ENCODE data around the gene ATP10A. TPM values are rescaled to one million over a fixed set of nuclear protein-coding genes. Genes with fewer than 3 reads are reported as not detected.
A peak's percentile ranks its signal among the peaks of the same experiment; 100 is the strongest.

ATP10A gene
- polyA plus RNA-seq, 3 donors, result 0.71 to 3.9 (median 0.92) TPM

- Histone ChIP-seq H2AFZ (ENCODE audit: insufficient read depth, low read depth, low read length, poor library complexity, severe bottlenecking) (no peak overlapping the region), H3K79me2 (ENCODE audit: insufficient read depth, low read length) (peaks cover 2% of the 10 kb centered on the region), H3K9me3 (replicated peaks in 1 of 2; ENCODE audit: control insufficient read depth in 1 of 2, insufficient read depth in 1 of 2, low read length in 2 of 2) (no peaks in the 10 kb centered on the region), H3K4me3 (replicated peaks in 1 of 3; ENCODE audit: low read depth in 2 of 3, low read length in 3 of 3) (no peak overlapping the region), H3K27ac (ENCODE audit: low read depth in 1 of 2, low read length in 2 of 2) (no peak overlapping the region), H3K36me3 (replicated peaks in 1 of 2; ENCODE audit: control insufficient read depth in 1 of 2, insufficient read depth in 2 of 2, low read length in 2 of 2) (no peaks in the 10 kb centered on the region), H3K27me3 (ENCODE audit: control insufficient read depth in 2 of 2, insufficient read depth in 2 of 2, low read length in 2 of 2) (no peaks in the 10 kb centered on the region), H3K4me2 (replicated peaks; ENCODE audit: extremely low read depth, low read length, poor library complexity, severe bottlenecking) (no peak overlapping the region), H3K9ac (ENCODE audit: insufficient read depth, low read length, poor library complexity, severe bottlenecking) (no peak overlapping the region), H3K4me1 (ENCODE audit: control insufficient read depth in 1 of 2, insufficient read depth in 2 of 2, low read length in 2 of 2) (peaks cover 55 to 80% of the 10 kb centered on the region in 2 donors), H4K20me1 (ENCODE audit: insufficient read depth, low read length) (no peaks in the 10 kb centered on the region)
- no peak for DNase-seq
- no peak overlapping the region for H3K4me3 Mint-ChIP-seq
- no peak for TF ChIP-seq CTCF (IDR thresholded peaks at IDR 0.05)
- peaks cover 3 to 6% of the 10 kb centered on the region in 2 donors for H3K36me3 Mint-ChIP-seq
- intact Hi-C loops (cut with micrococcal nuclease), result loop anchor here in 1 of 2 donors (10.0 kb wide), 1 partner anchor 60 kb away; no protein-coding TSS in a partner anchor
- peak overlapping the region in 1 of 7 donors; percentile 61 for H3K27ac Mint-ChIP-seq
- peaks cover 5 to 10% (median 9%) of the 10 kb centered on the region in 3 donors for H3K27me3 Mint-ChIP-seq (ENCODE audit: low read depth in 3 of 3)
- no peaks in the 10 kb centered on the region for H3K9me3 Mint-ChIP-seq
- 93% methylated on average over 3 of the region's 9 CpGs for WGBS (ENCODE audit: insufficient coverage)
- peaks cover 79% of the 10 kb centered on the region for H3K4me1 Mint-ChIP-seq
These were observed 68.1 kb downstream of the ATP10A start for GRCh38 chr15:25795061-25795460.

GRCh38 chr15:25793354-25794050, 69.6 kb downstream of the ATP10A start:
- no peaks in the 10 kb centered on the region for H3K27me3 ChIP-seq (ENCODE audit: control insufficient read depth in 2 of 2, insufficient read depth in 2 of 2, low read length in 2 of 2)
- no peak for TF ChIP-seq CTCF (IDR thresholded peaks at IDR 0.05)
- no peaks in the 10 kb centered on the region for H3K9me3 ChIP-seq (replicated peaks in 1 of 2; ENCODE audit: control insufficient read depth in 1 of 2, insufficient read depth in 1 of 2, low read length in 2 of 2)
- Mint-ChIP-seq H3K27ac (peak overlapping the region; percentile 61 to 86 (median 76)), H3K4me3 (peak overlapping the region; percentile 43 to 60), H3K27me3 (ENCODE audit: low read depth in 3 of 3) (peaks cover 3 to 4% (median 3%) of the 10 kb centered on the region in 3 donors), H3K9me3 (no peaks in the 10 kb centered on the region), H3K4me1 (peaks cover 79% of the 10 kb centered on the region), H3K36me3 (peaks cover 3 to 6% of the 10 kb centered on the region in 2 donors)
- H3K79me2 ChIP-seq (ENCODE audit: insufficient read depth, low read length), result peaks cover 2% of the 10 kb centered on the region
- H3K27ac ChIP-seq (ENCODE audit: low read depth in 1 of 2, low read length in 2 of 2), result peak overlapping the region; percentile 45 to 70
- intact Hi-C loops (cut with micrococcal nuclease), result loop anchor here (5.0 to 10.0 kb wide), 2 partner anchors 59 to 61 kb away; no protein-coding TSS in a partner anchor
- peak overlapping the region; percentile 2 for H2AFZ ChIP-seq (ENCODE audit: insufficient read depth, low read depth, low read length, poor library complexity, severe bottlenecking)
- H3K9ac ChIP-seq (ENCODE audit: insufficient read depth, low read length, poor library complexity, severe bottlenecking), result no peak overlapping the region
- peak overlapping the region; percentile 61 for H3K4me2 ChIP-seq (replicated peaks; ENCODE audit: extremely low read depth, low read length, poor library complexity, severe bottlenecking)
- no peaks in the 10 kb centered on the region for H3K36me3 ChIP-seq (replicated peaks in 1 of 2; ENCODE audit: control insufficient read depth in 1 of 2, insufficient read depth in 2 of 2, low read length in 2 of 2)
- H4K20me1 ChIP-seq (ENCODE audit: insufficient read depth, low read length), result no peaks in the 10 kb centered on the region
- H3K4me3 ChIP-seq (replicated peaks in 1 of 3; ENCODE audit: low read depth in 2 of 3, low read length in 3 of 3), result peak overlapping the region in 1 of 3 experiments; percentile 44
- peak; percentile 66 to 75 (median 69) for DNase-seq
- peaks cover 46 to 78% of the 10 kb centered on the region in 2 donors for H3K4me1 ChIP-seq (ENCODE audit: control insufficient read depth in 1 of 2, insufficient read depth in 2 of 2, low read length in 2 of 2)
- 0% methylated on average over 1 of the region's 6 CpGs for WGBS (ENCODE audit: insufficient coverage)

Data from CD14-positive monocyte (primary cell).